ENCODE data around the gene OOSP2.
"Not testable (repeated sequence)": the region's sequence is repeated elsewhere in the genome, so short reads cannot be mapped to it uniquely, and the experiment has no call there.

OOSP2 gene

GRCh38 chr11:60016881-60017280 lies 23.3 kb upstream of the OOSP2 start, which contains the start of gene OOSP4B:
Gene OOSP4B, plus strand, starts transcription at chr11:60017181.
- no peak for TF ChIP-seq CTCF (IDR thresholded peaks at IDR 0.05; ENCODE audit: extremely low read depth, missing control alignments)
- no peak for DNase-seq (ENCODE audit: low spot score)

GRCh38 chr11:60018058-60018457 lies 22.2 kb upstream of the OOSP2 start:
- DNase-seq (ENCODE audit: low spot score): no peak
- no peak for TF ChIP-seq CTCF (IDR thresholded peaks at IDR 0.05; ENCODE audit: extremely low read depth, missing control alignments)

GRCh38 chr11:60020376-60020775 lies 19.8 kb upstream of the OOSP2 start:
- not testable (repeated sequence) for DNase-seq (ENCODE audit: low spot score)

GRCh38 chr11:60029015-60029632 lies 11.1 kb upstream of the OOSP2 start:
- DNase-seq (ENCODE audit: low spot score): no peak
- no peak for TF ChIP-seq CTCF (IDR thresholded peaks at IDR 0.05; ENCODE audit: extremely low read depth, missing control alignments)

GRCh38 chr11:60050422-60050821 lies 10.2 kb downstream of the OOSP2 start:
- DNase-seq (ENCODE audit: low spot score): not testable (repeated sequence)

GRCh38 chr11:60050839-60051238 lies 10.6 kb downstream of the OOSP2 start:
- DNase-seq (ENCODE audit: low spot score): not testable (repeated sequence)

GRCh38 chr11:60056349-60056969 lies 16.2 kb downstream of the OOSP2 start, which contains the start of gene MS4A3:
Gene MS4A3, plus strand, starts transcription at chr11:60056665. Its CDS starts 4,496 bp downstream, at chr11:60061161.
- no peak for TF ChIP-seq CTCF (IDR thresholded peaks at IDR 0.05; ENCODE audit: extremely low read depth, missing control alignments)
- DNase-seq (ENCODE audit: low spot score): no peak

GRCh38 chr11:60059052-60059451 lies 18.8 kb downstream of the OOSP2 start:
- no peak for DNase-seq (ENCODE audit: low spot score)
- no peak for TF ChIP-seq CTCF (IDR thresholded peaks at IDR 0.05; ENCODE audit: extremely low read depth, missing control alignments)

GRCh38 chr11:60059521-60060240 lies 19.5 kb downstream of the OOSP2 start:
- TF ChIP-seq CTCF (IDR thresholded peaks at IDR 0.05; ENCODE audit: extremely low read depth, missing control alignments): no peak
- DNase-seq (ENCODE audit: low spot score): no peak
